LHCN-M2 (cell line): ENCODE data around the gene EPHA3. TPM values are rescaled to one million over a fixed set of nuclear protein-coding genes. Genes with fewer than 3 reads are reported as not detected.

Experiments used
- DNase-seq: peaks from one replicate; pipeline ENCODE4 v3.0.0-alpha.2; 2012; ENCODE audit warnings: low read depth
- polyA plus RNA-seq: library from polyadenylated mRNA; unstranded; fragments of >200 nt; gene quantifications from one replicate; pipeline ENCODE4 v1.2.1, GENCODE V29; 2012; ENCODE audit warnings: missing spikeins
- total RNA-seq: library from RNA; depleted of rRNA; stranded (reverse); fragments of >200 nt; gene quantifications from 2 replicates; pipeline ENCODE4 v1.2.3, GENCODE V29; 2014; rRNA removed

EPHA3 gene
- 0.13 and 0.17 TPM in 2 replicates for total RNA-seq
- 0.53 TPM for polyA plus RNA-seq

DNA sequence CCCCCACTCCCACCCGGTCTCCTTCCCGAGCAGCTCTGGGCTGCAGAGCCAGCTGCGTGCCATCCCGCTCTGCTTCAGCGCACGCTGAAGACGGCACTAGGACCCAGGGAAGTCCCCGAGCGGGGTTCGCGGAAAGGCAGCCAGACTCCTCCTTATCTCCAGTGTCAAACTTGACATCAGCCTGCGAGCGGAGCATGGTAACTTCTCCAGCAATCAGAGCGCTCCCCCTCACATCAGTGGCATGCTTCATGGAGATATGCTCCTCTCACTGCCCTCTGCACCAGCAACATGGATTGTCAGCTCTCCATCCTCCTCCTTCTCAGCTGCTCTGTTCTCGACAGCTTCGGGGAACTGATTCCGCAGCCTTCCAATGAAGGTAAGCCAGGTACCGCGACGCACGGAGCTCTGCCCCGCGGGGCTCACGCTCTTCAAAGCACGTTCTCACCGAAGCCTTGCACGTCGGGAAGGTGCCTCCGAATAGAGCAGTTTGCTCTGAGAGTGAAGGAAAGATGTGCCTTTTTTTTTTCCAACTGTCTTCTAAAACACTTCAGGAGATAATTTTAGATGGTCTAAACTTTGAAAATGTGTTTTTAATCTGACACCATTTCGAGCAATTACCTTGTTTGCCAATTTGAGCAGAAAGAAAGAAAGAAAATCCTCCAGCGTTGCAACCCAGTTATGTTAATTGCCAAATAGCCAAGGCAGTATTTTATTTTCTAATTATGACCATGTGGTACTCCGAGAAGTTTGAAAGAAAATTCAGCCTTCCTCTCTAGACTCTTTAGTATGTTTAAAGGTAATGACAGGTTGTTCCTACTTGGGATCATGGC, at the start of gene EPHA3:
Gene EPHA3, plus strand, starts transcription at position 161 of the 830 bp plus-strand sequence. Its CDS starts 128 bp downstream, at position 289.
- DNase-seq = peak; percentile 70

GRCh38 chr3:89058371-89058770, 49.0 kb upstream of the EPHA3 start:
- DNase-seq = no peak

- DNase-seq = peak; percentile 80
Observed at GRCh38 chr3:89059211-89059925, 48.1 kb upstream of the EPHA3 start.

DNA sequence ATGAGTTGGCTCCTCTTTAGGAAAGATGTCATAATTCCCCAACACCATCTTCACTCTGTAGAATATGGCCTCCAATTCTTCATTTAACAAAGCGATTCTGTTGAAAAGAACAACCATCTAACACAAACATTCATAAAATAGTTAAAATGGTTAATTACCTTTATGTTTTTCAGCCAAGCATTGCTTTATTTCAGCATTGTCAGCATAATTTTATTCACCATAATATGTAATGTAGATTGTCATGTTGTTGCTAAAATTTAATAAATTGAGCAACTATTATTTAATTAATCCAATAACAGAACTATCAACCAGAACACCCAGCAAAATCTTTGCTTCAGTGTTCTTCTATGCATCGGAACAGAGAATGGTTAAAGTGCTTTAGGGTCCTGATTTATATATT, 46.2 kb upstream of the EPHA3 start:
- no peak for DNase-seq

DNA sequence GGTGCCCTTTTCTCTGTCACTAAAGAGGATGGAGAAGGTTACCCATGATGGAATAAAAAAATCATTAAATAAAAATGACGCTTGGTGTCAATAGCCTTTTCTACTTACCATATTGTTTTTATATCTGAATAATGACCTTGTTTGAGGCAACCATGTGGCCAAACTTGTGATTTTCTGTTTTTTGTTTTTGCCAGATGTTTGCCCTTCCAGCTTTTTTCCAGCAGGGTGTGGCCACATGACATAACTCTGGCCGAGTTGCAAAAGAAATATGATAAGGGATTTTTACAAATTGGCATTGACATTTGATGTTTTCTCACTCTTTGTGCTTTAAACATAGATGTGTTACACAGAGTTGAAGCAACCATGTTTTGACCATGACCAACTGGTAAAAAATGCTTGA, 39.7 kb upstream of the EPHA3 start:
- DNase-seq = peak; percentile 5

GRCh38 chr3:89072642-89073041, 34.8 kb upstream of the EPHA3 start:
- no peak for DNase-seq

GRCh38 chr3:89079944-89080343, 27.5 kb upstream of the EPHA3 start:
- no peak for DNase-seq

- no peak for DNase-seq
Observed at GRCh38 chr3:89087851-89088250, 19.6 kb upstream of the EPHA3 start.

DNA sequence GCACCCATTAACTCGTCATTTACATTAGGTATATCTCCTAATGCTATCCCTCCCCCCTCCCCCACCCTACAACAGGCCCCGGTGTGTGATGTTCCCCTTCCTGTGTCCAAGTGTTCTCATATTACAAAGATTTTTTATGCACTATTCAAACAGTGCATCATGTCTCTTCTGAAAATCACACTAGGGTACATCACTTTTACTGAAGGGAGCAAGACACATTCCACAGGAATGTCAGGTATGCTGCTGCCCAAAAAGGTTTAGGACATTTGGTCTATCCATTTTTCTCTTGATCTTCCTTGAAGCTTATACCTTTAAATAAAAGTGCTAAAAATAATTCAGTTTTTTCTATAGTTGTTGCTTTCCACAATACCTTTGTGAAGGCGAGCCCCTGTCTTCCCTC, 9.2 kb upstream of the EPHA3 start:
- DNase-seq = peak; percentile 10

GRCh38 chr3:89098964-89099585, 8.3 kb upstream of the EPHA3 start:
- DNase-seq = peak; percentile 61

DNA sequence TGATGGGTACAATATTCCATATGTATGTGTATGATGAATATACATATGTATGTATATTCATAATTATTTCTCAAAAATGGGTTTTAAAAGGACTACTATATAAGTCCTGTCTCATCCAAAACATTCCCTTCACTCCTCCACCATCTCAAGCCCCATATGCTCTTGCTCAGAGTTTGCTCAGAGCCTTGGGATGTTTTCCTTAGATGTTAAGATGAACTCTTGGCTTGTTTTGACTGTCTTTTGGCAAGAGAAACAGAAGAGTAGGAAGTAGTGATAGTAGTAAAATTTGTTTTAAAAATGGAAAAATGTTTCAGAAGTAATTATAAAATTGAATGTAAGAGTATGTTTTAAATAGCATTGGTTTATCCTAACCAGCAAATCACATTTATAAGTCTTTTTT, 6.2 kb upstream of the EPHA3 start:
- DNase-seq = no peak

- DNase-seq = no peak
Observed at GRCh38 chr3:89101921-89102320, 5.5 kb upstream of the EPHA3 start.

DNA sequence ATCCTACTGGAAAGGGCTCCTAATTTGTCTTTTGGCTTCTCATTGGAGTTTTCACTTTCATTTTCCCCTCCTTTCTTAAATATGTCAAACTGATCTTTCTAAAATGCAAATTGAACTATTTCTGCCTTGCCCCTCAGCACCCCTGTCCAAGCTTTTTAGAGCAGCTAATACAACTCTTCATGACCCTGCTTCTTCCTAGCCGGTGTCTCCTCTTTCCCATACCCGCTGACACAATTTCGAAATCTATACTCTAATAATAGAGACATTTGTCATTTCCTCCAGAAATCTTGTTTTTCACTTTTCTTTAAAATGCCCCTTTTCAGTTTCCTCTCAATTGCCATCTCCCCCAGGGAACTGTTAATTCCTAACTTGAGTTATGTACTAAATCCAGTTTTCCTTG, 2.9 kb upstream of the EPHA3 start:
- no peak for DNase-seq

DNA sequence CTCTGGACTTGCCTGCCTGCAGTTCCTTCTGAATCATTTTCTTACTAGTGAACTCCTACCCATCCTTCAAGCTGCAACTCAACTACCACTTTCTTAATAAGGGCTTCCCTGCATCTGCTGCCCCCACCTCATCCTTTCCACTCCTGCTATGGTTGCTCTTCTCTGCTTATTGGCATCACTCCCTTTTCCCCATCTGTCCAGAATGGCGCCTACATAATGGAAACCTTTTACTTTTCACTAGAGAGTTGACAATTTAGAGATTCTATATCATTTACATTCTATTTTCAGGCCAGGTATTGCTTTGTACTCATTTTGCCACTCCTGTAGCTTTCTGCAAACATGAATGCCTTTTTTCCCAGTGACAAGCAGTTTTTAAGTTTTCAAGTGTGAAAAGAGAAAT, 1.9 kb upstream of the EPHA3 start:
- DNase-seq = no peak

DNA sequence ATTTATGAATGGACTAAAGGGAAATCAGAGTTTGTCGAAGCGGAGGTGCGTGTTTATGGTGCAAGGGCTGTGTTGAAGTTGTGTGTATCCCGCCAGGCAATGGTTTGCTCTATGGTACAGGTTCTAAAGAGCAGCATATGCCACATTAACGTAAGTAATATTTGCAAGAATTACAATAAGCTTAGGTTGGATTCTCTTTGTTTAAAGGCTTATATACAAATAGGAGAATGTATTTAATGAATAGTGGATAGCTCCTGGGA, 800 bp downstream of the EPHA3 start:
- DNase-seq = no peak

DNA sequence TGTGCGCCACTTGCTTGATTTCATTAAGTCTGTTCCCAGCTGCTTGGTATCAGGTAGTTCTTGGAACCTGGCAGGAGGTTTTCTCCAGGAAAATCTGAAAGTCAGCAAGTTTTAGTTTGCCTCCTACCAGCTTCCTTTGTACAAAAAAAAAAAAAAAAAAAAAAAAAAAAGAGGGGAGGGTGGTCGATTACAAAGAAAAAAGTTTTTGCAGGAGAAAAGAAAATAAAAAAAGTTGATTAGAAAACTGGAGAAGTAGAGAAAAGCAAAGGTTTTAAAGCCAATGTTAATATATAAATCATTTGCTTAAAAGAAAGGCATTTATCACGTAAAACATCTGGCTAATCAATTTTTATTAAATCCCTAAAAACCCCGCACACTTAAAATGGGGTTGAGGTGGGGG, 5.9 kb downstream of the EPHA3 start:
- no peak for DNase-seq

- DNase-seq = peak; percentile 61
Observed at GRCh38 chr3:89113893-89114840, 6.7 kb downstream of the EPHA3 start.

- DNase-seq = no peak
Observed at GRCh38 chr3:89114841-89115223, 7.4 kb downstream of the EPHA3 start.

DNA sequence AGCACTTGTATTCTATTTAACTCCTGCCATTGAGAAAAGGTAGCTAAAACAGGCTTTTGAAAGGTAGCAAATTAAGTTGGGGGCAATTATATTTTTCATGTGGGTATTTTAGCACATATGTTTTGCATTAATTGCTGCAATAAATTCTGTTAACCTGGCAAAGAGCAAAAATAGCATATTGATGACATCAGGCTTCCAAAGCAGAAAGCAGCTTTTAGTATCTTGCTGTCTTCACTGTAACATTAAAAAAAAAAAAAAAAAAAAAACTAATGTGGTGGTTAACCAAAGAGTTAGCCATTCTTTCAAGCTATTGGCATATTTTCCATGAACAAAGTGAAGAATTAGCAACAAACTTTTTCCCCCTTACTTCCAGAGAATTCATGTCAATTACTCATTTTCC, 9.1 kb downstream of the EPHA3 start:
- DNase-seq = no peak

DNA sequence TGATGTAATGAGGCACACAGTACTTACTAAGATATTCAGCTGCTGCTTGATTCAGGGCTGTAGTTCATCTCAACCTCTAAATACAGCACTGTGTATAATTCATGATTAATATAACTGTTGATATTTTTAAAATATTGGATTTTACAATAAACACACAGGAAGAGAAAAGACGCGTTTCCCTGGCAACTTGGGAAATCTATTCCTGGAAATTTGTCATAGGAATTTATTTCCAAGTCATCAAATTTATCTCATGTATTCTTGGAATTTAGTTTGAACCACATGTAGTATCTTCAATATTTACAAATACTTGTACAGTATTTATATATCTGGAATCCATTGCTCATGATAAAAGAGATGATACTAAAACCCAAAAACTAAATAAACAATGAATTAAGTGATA, 30.6 kb downstream of the EPHA3 start:
- no peak for DNase-seq

DNA sequence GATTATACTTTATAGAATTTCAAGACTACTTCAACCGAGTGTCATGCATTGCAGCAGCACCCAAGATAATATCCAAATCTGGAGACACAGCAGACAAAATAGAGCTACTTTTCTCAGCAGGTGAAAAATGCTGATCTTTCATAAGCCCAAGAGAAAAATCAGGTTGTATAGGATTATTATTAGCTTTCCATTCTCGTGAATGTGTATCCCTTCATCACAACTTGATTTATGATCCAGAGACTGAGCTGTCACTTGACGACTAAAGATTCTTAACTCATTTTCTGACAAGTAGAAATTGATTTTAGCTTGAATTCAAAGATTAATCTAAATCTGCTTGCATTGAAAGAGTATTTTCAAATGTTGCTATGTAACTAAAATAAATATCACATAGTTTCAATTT, 32.4 kb downstream of the EPHA3 start:
- no peak for DNase-seq

DNA sequence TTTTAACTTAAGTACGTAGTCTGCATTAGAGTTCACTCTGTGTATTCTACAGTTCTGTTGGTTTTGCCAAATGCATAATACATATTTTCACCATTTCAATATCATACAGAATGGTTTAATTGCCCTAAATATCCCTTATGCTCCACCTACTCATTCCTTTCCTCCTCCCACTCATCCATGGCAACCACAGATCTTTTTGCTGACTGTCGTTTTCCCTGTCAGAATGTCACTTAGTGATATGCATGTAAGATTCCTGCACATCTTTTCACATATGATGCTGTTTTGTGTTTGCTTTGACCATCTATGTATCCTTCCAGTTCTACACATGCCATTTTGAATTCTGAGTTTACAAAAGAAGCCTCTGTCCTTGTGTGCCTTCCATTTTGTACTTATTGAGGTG, 36.7 kb downstream of the EPHA3 start:
- no peak for DNase-seq
